HEK293T (cell line): ENCODE results near the gene STX1A.
"Not testable (repeated sequence)": the region's sequence is repeated elsewhere in the genome, so short reads cannot be mapped to it uniquely, and the experiment has no call there.

Experiments used
- CTCF ChIA-PET: fragments of 350-600 bp; formaldehyde crosslinking; extraction: SDS; loops from one replicate; lab custom pipeline; 2021; ENCODE audit warnings: antibody characterized with exemption, inconsistent platforms; lab: Yijun Ruan, JAX
- POLR2A ChIA-PET: fragments of 350-600 bp; formaldehyde crosslinking; extraction: SDS; loops from one replicate; lab custom pipeline; 2020; ENCODE audit warnings: antibody characterized with exemption, inconsistent platforms; lab: Yijun Ruan, JAX
- DNase-seq: peaks from one replicate; pipeline ENCODE4 v3.0.0; 2012; ENCODE audit warnings: mixed read lengths; ENCODE audit errors: extremely low spot score
- ARNT ChIP-seq: fragments of 450-650 bp; IDR thresholded peaks from 2 replicates; pipeline ENCODE4 v1.6.1; 2017; ENCODE audit warnings: mild to moderate bottlenecking
- BHLHE40 ChIP-seq: fragments of 450-650 bp; IDR thresholded peaks from 2 replicates; pipeline ENCODE4 v1.6.1; 2016; ENCODE audit warnings: mild to moderate bottlenecking, moderate library complexity, borderline replicate concordance
- CTBP1 ChIP-seq: fragments of 450-650 bp; IDR thresholded peaks from 2 replicates; pipeline ENCODE4 v1.6.1; 2016; ENCODE audit warnings: borderline replicate concordance
- ELF4 ChIP-seq: fragments of 450-650 bp; IDR thresholded peaks from 2 replicates; pipeline ENCODE4 v1.6.1; 2017; ENCODE audit warnings: antibody characterized with exemption
- FOXA1 ChIP-seq: fragments of 450-650 bp; IDR thresholded peaks from 2 replicates; pipeline ENCODE4 v1.6.1; 2016; ENCODE audit warnings: mild to moderate bottlenecking
- FOXK2 ChIP-seq: fragments of 450-650 bp; IDR thresholded peaks from 2 replicates; pipeline ENCODE4 v1.6.1; 2016; ENCODE audit warnings: mild to moderate bottlenecking
- FOXM1 ChIP-seq: fragments of 450-650 bp; IDR thresholded peaks from 2 replicates; pipeline ENCODE4 v1.6.1; 2017; ENCODE audit warnings: mild to moderate bottlenecking, borderline replicate concordance
- HDGF ChIP-seq: fragments of 450-650 bp; IDR thresholded peaks from 2 replicates; pipeline ENCODE4 v1.6.1; 2017; ENCODE audit warnings: antibody characterized with exemption, borderline replicate concordance
- L3MBTL2 ChIP-seq: fragments of 450-650 bp; conservative IDR thresholded peaks from 2 replicates; pipeline ENCODE4 v1.6.1; 2016; ENCODE audit warnings: mild to moderate bottlenecking
- LEF1 ChIP-seq: fragments of 450-650 bp; IDR thresholded peaks from 2 replicates; pipeline ENCODE4 v1.6.1; 2017; ENCODE audit warnings: mild to moderate bottlenecking, borderline replicate concordance
- NFRKB ChIP-seq: fragments of 450-650 bp; IDR thresholded peaks from 2 replicates; pipeline ENCODE4 v1.6.1; 2016; ENCODE audit warnings: mild to moderate bottlenecking, moderate library complexity
- PKNOX1 ChIP-seq: fragments of 450-650 bp; IDR thresholded peaks from 2 replicates; pipeline ENCODE4 v1.6.1; 2016
- SP1 ChIP-seq: fragments of 450-650 bp; IDR thresholded peaks from 2 replicates; pipeline ENCODE4 v1.6.1; 2017
- SUZ12 ChIP-seq: fragments of 450-650 bp; IDR thresholded peaks from 2 replicates; pipeline ENCODE4 v1.6.1; 2016; ENCODE audit warnings: mild to moderate bottlenecking
- TARDBP ChIP-seq: fragments of 450-650 bp; IDR thresholded peaks from 2 replicates; pipeline ENCODE4 v1.6.1; 2016
- ZNF384 ChIP-seq: fragments of 450-650 bp; IDR thresholded peaks from 2 replicates; pipeline ENCODE4 v1.6.1; 2016

STX1A gene

GRCh38 chr7:73667344-73668102, 51.9 kb downstream of the STX1A start, which contains the start of gene VPS37D:
Gene VPS37D, plus strand, starts transcription at chr7:73667831. Its CDS starts 128 bp downstream, at chr7:73667959.
- ChIA-PET CTCF (interaction anchor here (0.6 to 3.1 kb wide), 8 partner anchors 14 to 583 kb away, joined by 3 to 16 read pairs (median 3); no protein-coding TSS in a partner anchor), POLR2A (no interaction called here)
- peak; percentile 89 for DNase-seq
- TF ChIP-seq ZNF384: no peak
- TF ChIP-seq FOXM1: peak; percentile 57
- no peak for TF ChIP-seq ARNT
- no peak; the same call in 1 of the 2 replicates for TF ChIP-seq LEF1

DNA sequence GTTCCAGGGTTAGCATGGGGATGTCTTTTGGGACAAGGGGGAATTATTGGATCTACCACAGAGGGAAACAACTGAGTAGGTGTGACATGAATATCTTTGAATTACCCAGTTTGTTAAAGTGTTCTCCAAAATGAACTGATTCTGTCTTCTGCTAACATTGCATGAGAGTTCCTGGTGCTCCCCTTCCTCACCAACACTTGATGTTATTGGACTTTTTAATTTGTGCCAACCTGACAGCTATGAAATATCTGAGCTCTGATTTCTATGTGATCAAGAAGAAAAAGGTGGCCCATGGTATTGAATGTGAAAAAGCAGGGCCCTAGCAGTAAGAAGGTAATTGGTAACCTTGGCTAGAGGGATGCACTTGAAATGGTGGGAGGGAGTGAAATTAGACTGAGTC, 56.4 kb downstream of the STX1A start:
- no peak for DNase-seq
- CTCF ChIA-PET: interaction anchor here (0.6 kb wide), 1 partner anchor 66 kb away, joined by 3 read pairs; no protein-coding TSS in a partner anchor
- no peak for TF ChIP-seq FOXA1
- TF ChIP-seq FOXK2: no peak
- TF ChIP-seq BHLHE40: no peak
- TF ChIP-seq ELF4: no peak
- TF ChIP-seq ARNT: no peak
- TF ChIP-seq NFRKB: no peak
- no peak for TF ChIP-seq ZNF384
- no peak for TF ChIP-seq FOXM1
- no peak for TF ChIP-seq TARDBP
- TF ChIP-seq SP1: no peak

GRCh38 chr7:73660594-73660993, 58.9 kb downstream of the STX1A start:
- POLR2A ChIA-PET, DNase-seq: not testable (repeated sequence)
- CTCF ChIA-PET: interaction anchor here (0.6 kb wide), 1 partner anchor 8 kb away, joined by 3 read pairs; no protein-coding TSS in a partner anchor

More for the DNA sequence above, 56.4 kb downstream of the STX1A start:
- POLR2A ChIA-PET: no interaction called here

- no peak for DNase-seq
- TF ChIP-seq HDGF: no peak
- no peak for TF ChIP-seq ZNF384
- no peak for TF ChIP-seq LEF1
- no peak for TF ChIP-seq PKNOX1
- TF ChIP-seq BHLHE40: no peak
- no peak for TF ChIP-seq FOXM1
- TF ChIP-seq FOXK2: no peak
- TF ChIP-seq ARNT: no peak
- no peak for TF ChIP-seq TARDBP
- TF ChIP-seq SP1: no peak
- no peak for TF ChIP-seq L3MBTL2
- no peak for TF ChIP-seq NFRKB
- TF ChIP-seq ELF4: no peak
- TF ChIP-seq SUZ12: no peak
- no peak for TF ChIP-seq CTBP1
- TF ChIP-seq FOXA1: no peak
- ChIA-PET POLR2A (no interaction called here), CTCF (no interaction called here)
Observed at GRCh38 chr7:73659983-73660382, 59.5 kb downstream of the STX1A start.

DNA sequence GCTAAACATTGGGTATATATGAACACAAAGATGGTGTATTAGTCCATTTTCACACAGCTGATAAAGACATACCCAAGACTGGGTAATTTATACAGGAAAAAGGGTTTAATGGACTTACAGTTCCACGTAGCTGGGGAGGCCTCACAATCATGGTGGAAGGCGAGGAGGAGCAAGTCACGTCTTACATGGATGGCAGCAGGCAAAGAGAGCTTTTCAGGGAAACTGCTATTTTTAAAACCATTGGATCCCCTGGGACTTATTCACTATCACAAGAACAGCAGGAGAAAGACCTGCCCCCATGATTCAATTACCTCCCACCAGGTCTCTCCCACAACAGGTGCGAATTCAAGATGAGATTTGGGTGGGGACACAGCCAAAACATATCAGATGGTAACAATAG, 64.2 kb downstream of the STX1A start:
- DNase-seq, CTCF ChIA-PET, POLR2A ChIA-PET: not testable (repeated sequence)

GRCh38 chr7:73652541-73652949, 66.9 kb downstream of the STX1A start:
- ChIA-PET CTCF (interaction anchor here (0.8 kb wide), 1 partner anchor 46 kb away, joined by 5 read pairs; no protein-coding TSS in a partner anchor), POLR2A (no interaction called here)
- DNase-seq: no peak
- TF ChIP-seq TARDBP: no peak
- TF ChIP-seq BHLHE40: no peak
- TF ChIP-seq ZNF384: no peak
- TF ChIP-seq L3MBTL2: no peak
- TF ChIP-seq HDGF: no peak
- TF ChIP-seq ELF4: no peak
- TF ChIP-seq CTBP1: no peak
- TF ChIP-seq ARNT: no peak
- TF ChIP-seq SP1: no peak
- TF ChIP-seq FOXA1: no peak
- no peak for TF ChIP-seq PKNOX1
- no peak for TF ChIP-seq LEF1

DNA sequence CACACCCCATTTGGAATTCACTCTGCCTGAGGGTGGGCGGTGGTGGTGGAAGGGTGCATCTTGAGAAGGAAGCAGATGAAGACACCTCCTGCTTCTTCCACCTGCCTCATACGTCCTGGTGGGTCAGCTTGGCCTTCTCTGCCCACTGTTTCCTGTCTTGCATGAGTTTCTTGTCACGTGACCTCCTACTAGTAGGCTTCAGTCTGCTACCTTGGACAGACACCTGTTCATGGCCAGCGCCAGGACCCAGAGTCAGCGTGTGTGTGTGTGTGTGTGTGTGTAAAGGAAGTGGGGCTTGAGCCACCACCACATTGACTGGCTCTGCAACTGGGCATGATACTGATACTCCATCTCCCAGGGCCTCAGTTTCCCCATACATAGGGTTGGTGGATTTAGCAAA, 68.9 kb downstream of the STX1A start:
- ChIA-PET CTCF (no interaction called here), POLR2A (no interaction called here)
- TF ChIP-seq HDGF (no peak), SP1 (no peak), LEF1 (no peak)
- DNase-seq: no peak
